ENCODE data around the gene CEP55. TPM values are rescaled to one million over a fixed set of nuclear protein-coding genes. Genes with fewer than 3 reads are reported as not detected.

The CEP55 gene
- total RNA-seq, 1 experiment from 2014 or later: 68.5 TPM

DNA sequence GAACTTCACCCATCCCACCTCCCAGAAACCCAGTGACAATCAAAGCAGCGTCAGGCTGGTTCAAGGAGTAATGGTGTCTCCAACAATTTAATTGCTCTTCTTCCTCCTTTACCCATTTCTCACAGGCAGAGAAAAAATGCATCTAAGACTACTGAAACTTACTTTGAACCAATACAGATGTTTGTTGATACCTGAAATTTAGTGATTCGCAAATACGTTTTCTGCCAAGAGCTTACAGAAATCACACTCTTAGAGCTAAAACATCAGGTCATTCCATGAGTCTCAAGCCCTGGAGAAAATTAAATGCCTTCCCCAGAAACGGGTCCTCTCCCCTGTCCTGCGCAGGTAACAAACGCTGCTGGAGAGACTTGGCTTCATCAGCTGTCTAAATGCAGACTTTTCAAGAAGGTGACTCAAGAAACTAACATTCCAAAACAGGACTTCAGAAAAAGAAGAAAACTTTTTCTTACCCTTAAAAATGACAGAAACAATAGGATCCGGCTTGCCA is 14.7 kb upstream of the CEP55 start:
- no peaks in the 10 kb centered on the region for H3K36me3 ChIP-seq (ENCODE audit: insufficient read depth, low read length, poor library complexity, severe bottlenecking)
- peak overlapping the region; percentile 58 for H3K27ac ChIP-seq (ENCODE audit: low read depth, low read length, poor library complexity, severe bottlenecking)
- no peak for TF ChIP-seq EZH2 (IDR thresholded peaks at IDR 0.05; ENCODE audit: borderline replicate concordance, low read depth, low read length, poor library complexity, severe bottlenecking)
- TF ChIP-seq, protein P1, sequence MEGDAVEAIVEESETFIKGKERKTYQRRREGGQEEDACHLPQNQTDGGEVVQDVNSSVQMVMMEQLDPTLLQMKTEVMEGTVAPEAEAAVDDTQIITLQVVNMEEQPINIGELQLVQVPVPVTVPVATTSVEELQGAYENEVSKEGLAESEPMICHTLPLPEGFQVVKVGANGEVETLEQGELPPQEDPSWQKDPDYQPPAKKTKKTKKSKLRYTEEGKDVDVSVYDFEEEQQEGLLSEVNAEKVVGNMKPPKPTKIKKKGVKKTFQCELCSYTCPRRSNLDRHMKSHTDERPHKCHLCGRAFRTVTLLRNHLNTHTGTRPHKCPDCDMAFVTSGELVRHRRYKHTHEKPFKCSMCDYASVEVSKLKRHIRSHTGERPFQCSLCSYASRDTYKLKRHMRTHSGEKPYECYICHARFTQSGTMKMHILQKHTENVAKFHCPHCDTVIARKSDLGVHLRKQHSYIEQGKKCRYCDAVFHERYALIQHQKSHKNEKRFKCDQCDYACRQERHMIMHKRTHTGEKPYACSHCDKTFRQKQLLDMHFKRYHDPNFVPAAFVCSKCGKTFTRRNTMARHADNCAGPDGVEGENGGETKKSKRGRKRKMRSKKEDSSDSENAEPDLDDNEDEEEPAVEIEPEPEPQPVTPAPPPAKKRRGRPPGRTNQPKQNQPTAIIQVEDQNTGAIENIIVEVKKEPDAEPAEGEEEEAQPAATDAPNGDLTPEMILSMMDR (conservative IDR thresholded peaks at IDR 0.05; ENCODE audit: low read depth, low read length): no peak
- H3K4me3 ChIP-seq (ENCODE audit: low read depth, low read length, poor library complexity, severe bottlenecking): peak overlapping the region; percentile 65
- no TSS peak for BruUV-seq (replicated peaks)
- ChIA-PET CTCF (interaction anchor here (0.5 to 3.0 kb wide), 9 partner anchors 11 to 124 kb away, joined by 3 to 107 read pairs (median 9); no protein-coding TSS in a partner anchor), POLR2A (ENCODE audit: low non-redundant PET) (interaction anchor here (1.0 kb wide), 1 partner anchor 104 kb away, joined by 3 read pairs; no protein-coding TSS in a partner anchor)
- no peaks in the 10 kb centered on the region for H3K9me3 ChIP-seq (ENCODE audit: low read depth, low read length, poor library complexity, severe bottlenecking)
- intact Hi-C loops (cut with micrococcal nuclease; ENCODE audit: unreplicated experiment): loop anchor here (1.0 to 10.0 kb wide), 2 partner anchors 105 to 397 kb away; no protein-coding TSS in a partner anchor
- no peak for DNase-seq (ENCODE audit: low spot score)
- no peaks in the 10 kb centered on the region for H3K4me1 ChIP-seq (ENCODE audit: insufficient read depth, low read length, poor library complexity, severe bottlenecking)
- H3K27me3 ChIP-seq (replicated peaks; ENCODE audit: insufficient read depth, low read depth, low read length, poor library complexity): no peaks in the 10 kb centered on the region

DNA sequence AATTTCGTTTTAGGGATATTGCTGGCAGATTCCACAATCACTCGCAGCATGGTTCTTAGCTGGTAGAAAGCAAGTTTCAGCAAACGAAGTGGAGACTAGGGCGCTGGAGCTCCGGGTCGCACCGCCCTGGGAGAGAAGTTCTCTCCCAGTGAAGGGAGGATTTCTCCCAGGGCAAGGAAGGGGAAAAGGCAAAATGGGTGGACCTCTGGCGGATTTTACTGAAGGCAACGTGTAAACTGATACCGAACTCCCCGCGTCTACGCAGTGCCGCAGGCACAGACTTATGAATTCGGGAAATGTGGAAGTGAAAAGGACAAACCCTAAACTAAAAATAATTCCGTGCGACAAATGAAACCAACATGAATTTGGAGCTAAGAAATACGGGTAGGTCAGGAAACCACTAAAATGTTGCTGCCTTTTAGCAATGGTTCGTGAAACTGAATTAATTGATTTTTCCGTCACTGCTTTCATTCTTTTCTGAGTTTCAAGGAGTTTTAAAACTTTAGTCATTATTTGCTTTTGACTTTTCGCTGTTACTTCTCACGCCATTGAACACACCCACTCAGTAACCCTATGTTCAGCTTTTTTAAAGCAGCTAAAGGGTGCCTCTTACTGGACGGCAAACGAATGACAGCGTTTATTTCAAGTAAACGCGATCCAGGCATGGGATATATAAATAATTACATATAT is 14.1 kb upstream of the CEP55 start, which contains the start of gene MYOF:
TSS of gene MYOF (minus strand) at position 190 of the 690 bp plus-strand sequence. CDS start at position 50, 140 bp downstream.
- intact Hi-C loops (cut with micrococcal nuclease; ENCODE audit: unreplicated experiment): loop anchor here (1.0 to 10.0 kb wide), 2 partner anchors 106 to 397 kb away; no protein-coding TSS in a partner anchor
- ChIA-PET CTCF (interaction anchor here (0.6 to 3.0 kb wide), 18 partner anchors 11 to 375 kb away, joined by 3 to 107 read pairs (median 4); no protein-coding TSS in a partner anchor), POLR2A (ENCODE audit: low non-redundant PET) (interaction anchor here (1.0 kb wide), 1 partner anchor 105 kb away, joined by 3 read pairs; no protein-coding TSS in a partner anchor)
- Histone ChIP-seq H3K36me3 (ENCODE audit: insufficient read depth, low read length, poor library complexity, severe bottlenecking) (no peaks in the 10 kb centered on the region), H3K27me3 (replicated peaks; ENCODE audit: insufficient read depth, low read depth, low read length, poor library complexity) (no peaks in the 10 kb centered on the region), H3K4me3 (ENCODE audit: low read depth, low read length, poor library complexity, severe bottlenecking) (peak within 1 kb of the TSS; percentile 65), H3K9me3 (ENCODE audit: low read depth, low read length, poor library complexity, severe bottlenecking) (no peaks in the 10 kb centered on the region), H3K4me1 (ENCODE audit: insufficient read depth, low read length, poor library complexity, severe bottlenecking) (no peaks in the 10 kb centered on the region), H3K27ac (ENCODE audit: low read depth, low read length, poor library complexity, severe bottlenecking) (peak within 1 kb of the TSS; percentile 58)
- peak; percentile 85 for DNase-seq (ENCODE audit: low spot score)
- no TSS peak for BruUV-seq (replicated peaks)
- TF ChIP-seq EZH2 (IDR thresholded peaks at IDR 0.05; ENCODE audit: borderline replicate concordance, low read depth, low read length, poor library complexity, severe bottlenecking): no peak
- TF ChIP-seq, protein P1 (conservative IDR thresholded peaks at IDR 0.05; ENCODE audit: low read depth, low read length): peak; percentile 65

DNA sequence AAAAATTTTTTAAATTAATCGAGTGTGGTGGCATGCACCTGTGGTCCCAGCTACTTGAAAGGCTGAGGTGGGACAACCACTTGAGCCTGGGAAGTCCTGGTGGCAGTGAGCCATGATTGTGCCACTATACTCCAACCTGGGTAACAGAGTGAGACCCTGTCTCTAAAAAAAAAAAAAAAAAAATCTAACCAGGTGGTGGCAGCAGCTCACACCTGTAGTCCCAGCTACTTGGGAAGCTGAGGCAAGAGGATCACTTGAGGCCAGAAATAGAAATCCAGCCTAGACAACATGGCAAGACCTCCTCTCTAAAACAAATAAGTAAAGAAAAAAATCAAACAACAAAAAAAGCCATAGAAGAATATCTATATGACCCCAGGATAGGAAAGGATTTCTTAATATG is 10.7 kb upstream of the CEP55 start:
- ChIA-PET CTCF (interaction anchor here (0.6 to 0.7 kb wide), 2 partner anchors 39 to 40 kb away, joined by 3 to 6 read pairs; no protein-coding TSS in a partner anchor), POLR2A (ENCODE audit: low non-redundant PET) (no interaction called here)
- Histone ChIP-seq H3K4me3 (ENCODE audit: low read depth, low read length, poor library complexity, severe bottlenecking) (no peak overlapping the region), H3K36me3 (ENCODE audit: insufficient read depth, low read length, poor library complexity, severe bottlenecking) (no peaks in the 10 kb centered on the region), H3K27me3 (replicated peaks; ENCODE audit: insufficient read depth, low read depth, low read length, poor library complexity) (no peaks in the 10 kb centered on the region), H3K27ac (ENCODE audit: low read depth, low read length, poor library complexity, severe bottlenecking) (no peak overlapping the region), H3K9me3 (ENCODE audit: low read depth, low read length, poor library complexity, severe bottlenecking) (no peaks in the 10 kb centered on the region), H3K4me1 (ENCODE audit: insufficient read depth, low read length, poor library complexity, severe bottlenecking) (no peaks in the 10 kb centered on the region)
- no TSS peak for BruUV-seq (replicated peaks)
- no peak for DNase-seq (ENCODE audit: low spot score)
- intact Hi-C loops (cut with micrococcal nuclease; ENCODE audit: unreplicated experiment): loop anchor here (10.0 kb wide), 1 partner anchor 401 kb away; no protein-coding TSS in a partner anchor
- TF ChIP-seq, protein P1 (conservative IDR thresholded peaks at IDR 0.05; ENCODE audit: low read depth, low read length): no peak
- TF ChIP-seq EZH2 (IDR thresholded peaks at IDR 0.05; ENCODE audit: borderline replicate concordance, low read depth, low read length, poor library complexity, severe bottlenecking): no peak
